Hematopoietic multipotent progenitor cell (in vitro differentiated cells): ENCODE results near the gene CRYGN. TPM values are rescaled to one million over a fixed set of nuclear protein-coding genes. Genes with fewer than 3 reads are reported as not detected.

ENCODE experiments used
- DNase-seq, 3 donors: peaks; one replicate each; pipeline ENCODE4 v3.0.0-alpha.2; 2011 to 2015; ENCODE audit warnings: low read depth in 2 of 3, low spot score in 2 of 3
- total RNA-seq: library from RNA; depleted of rRNA; stranded (reverse); fragments of >200 nt; gene quantifications from one replicate; pipeline ENCODE4 v1.2.3, GENCODE V29; 2012

CRYGN gene
- total RNA-seq, 1 donor = not detected

DNA sequence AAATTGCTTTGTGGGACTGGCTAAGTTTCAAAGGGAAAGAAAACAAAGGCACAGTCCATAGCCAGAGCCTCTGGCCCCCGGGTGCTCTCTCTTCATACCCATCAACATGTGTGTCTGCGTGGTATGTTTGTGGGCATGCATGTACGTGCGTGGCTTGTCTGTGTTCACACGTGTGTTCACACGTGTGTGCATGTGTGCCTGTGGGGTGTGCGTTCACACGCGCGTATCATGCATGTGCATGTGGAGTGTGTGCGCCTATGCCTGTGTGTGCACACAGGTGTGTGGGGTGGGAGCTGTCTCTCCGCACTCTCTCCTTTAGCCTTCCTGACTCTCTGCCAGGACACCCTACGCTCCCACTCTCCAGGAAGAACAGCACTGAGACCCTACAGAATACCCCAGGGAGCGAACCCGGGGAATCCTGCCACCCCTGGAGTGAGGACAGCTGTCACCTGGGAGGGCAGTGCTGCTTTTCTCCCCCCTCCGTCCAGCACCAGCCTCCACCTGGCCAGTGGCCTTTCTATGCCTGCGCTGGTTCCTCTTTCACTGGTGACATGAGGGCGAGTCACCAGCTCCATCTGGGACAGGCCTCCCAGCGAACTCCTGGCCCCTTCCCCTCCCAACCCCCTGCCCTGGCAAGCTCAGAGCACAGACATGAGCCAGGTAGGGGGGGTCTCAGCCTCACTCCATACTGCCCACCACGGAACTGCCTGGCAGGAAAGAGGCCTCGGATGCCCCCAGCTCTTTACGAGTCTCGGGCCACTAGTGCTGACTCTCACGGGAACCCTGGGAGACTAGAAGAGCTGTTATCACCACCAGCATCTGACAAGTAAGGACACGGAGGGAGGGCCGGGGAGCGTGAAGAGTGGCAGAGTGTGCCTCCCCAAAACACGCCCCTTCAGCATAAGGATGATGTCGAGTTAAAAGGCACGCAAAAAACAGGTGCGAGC is 46.6 kb downstream of the CRYGN start:
- DNase-seq = peak in 1 of 3 donors; percentile 40

- DNase-seq = no peak
Measured at GRCh38 chr7:151392426-151392825, 47.5 kb downstream of the CRYGN start.

- no peak for DNase-seq
Measured at GRCh38 chr7:151392002-151392401, 47.9 kb downstream of the CRYGN start.

DNA sequence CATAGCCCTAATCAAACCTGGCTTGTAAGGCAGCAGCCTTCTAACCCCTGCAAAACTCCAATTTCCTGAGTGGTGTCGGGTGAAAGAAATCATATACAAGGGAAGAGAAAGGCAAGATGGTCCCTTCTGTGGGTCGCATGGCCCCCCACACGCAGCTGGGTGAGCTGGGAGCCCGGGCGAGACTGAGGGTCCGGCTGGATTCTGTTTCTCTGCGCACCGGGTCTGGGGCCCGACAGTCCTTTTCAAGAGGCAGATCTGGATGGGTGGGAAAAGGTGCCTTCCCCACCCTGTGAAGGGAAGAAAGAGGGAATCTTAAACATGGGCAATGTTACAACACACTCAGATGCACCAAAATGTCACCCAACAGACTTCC is 48.6 kb downstream of the CRYGN start:
- DNase-seq = no peak

GRCh38 chr7:151390598-151391357 is 49.2 kb downstream of the CRYGN start:
- no peak for DNase-seq

GRCh38 chr7:151389768-151390597 is 50.0 kb downstream of the CRYGN start:
- no peak for DNase-seq

GRCh38 chr7:151389096-151389767 is 50.7 kb downstream of the CRYGN start:
- no peak for DNase-seq

DNA sequence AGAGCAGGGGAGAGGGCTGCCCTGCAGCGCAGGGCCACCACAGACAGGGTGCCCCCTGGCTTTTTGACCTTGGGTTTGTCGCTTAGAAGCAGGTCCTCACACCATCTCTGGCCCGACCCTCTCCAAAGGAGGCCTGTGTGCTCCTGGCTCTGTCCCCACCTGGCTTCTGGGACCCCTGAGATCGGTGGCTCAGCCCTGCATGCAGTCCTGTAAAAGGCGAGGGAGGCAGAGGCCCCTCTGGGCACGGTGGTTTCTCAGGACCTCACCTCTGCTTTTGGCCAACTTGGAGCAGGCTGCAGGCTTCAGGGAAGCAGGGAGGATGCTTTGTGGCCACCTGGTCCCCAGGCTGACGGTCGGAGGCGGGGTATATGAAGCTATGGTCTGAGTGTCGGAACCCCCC is 51.5 kb downstream of the CRYGN start:
- no peak for DNase-seq

DNA sequence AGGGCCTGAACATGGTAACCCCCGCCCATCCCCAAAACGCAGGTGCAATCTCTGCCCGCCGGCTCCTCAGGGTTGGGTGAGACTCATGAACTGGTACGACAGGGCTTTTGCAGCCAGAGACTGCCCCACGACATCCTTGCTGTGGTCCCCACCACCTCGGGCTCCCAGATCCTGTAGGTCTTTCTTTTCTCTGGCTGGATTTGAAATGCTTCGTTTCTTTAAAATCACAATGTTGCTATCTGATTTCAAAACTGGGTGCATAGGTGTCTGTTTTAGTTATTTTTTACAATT is 52.0 kb downstream of the CRYGN start:
- no peak for DNase-seq

DNA sequence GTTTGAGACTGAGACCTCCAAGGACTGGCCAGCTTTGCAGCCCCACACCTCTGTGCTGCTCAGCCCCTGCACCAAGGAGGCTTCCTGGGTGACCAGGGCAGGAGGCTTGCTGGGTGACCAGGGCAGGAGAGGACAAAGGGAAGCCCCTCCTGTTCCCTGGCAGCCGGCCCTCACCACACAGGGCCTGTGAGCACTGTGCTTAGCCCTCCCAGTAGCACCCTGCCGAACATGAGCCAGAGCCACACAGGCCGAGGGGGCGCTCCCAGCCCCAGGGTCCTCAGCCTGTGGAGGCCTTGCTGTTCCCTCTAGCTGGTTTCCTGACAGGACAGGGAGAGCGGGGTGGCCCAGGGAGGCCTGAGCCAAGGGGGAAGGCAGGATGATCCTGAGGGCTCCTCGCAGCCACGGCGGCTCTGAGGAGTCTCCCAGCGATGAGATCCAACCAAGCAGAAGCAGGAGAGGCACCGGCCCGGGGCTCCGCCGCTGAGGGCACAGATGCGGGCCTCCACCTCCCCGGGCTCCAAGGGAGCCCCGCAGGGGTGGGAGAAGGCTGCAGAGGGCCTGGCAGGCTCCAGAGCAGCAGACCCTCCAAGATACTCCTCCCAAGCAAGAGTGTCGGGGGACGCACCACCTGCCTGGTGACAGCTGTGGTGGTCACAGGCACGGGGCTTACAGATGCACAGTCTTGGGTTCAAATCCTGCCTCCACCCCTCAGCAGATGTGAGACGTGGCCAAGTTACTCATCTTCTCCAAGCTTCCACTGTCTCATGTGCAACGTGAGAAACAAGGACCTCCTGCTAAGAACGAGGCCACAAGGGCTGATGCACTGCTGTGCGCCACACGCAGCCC is 52.6 kb downstream of the CRYGN start:
- no peak for DNase-seq

- no peak for DNase-seq
Measured at GRCh38 chr7:151386301-151387160, 53.4 kb downstream of the CRYGN start.

- DNase-seq = no peak
Measured at GRCh38 chr7:151385626-151386300, 54.2 kb downstream of the CRYGN start.

DNA sequence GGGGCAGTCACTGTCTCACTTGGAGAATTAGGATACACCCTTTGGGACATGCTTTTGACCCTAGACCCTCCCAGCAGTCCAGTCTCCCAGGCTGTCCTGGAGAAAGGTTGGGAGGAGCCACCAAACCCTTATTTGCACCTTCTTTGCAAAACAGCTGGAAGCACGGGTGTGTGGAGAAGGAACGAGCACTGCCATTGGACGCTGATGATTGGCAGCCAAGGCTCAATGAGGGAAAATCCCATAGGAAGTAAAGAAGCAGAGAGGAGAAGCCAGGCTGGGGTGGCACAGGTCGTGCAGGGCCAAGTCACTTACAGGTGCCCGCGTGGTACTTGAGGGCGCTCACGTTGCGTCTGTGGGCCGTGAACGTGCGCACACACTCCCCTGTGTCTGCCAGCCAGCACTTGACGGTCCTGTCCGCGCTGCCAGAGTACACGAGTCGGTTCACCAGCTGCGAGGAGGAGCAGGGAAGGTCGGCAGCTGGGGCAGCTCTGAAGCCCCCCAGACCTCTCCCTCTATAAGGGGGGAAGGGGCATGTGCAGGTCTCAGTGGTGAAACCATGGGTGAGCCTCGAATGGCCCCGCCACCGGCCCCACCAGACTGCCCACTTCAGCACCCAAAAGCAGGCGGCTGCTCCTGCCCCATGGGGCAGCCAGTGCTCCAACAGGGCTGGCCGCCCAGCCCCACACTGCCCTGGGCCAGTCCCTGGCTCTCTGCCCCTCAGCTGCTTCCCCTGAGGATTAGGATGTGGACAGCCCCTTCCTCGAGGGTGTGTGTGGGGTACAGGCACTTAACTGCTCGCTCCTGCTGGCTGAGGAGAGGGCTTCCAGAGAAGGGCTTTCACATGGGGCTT is 54.9 kb downstream of the CRYGN start:
- no peak for DNase-seq

GRCh38 chr7:151384352-151384697 is 55.6 kb downstream of the CRYGN start:
- DNase-seq = no peak

- no peak for DNase-seq
Measured at GRCh38 chr7:151383638-151384351, 56.1 kb downstream of the CRYGN start.

- DNase-seq = peak; percentile 23 to 50 (median 37)
Measured at GRCh38 chr7:151382079-151382885, 57.7 kb downstream of the CRYGN start.
